ENCODE results near the gene FNTB.

- no peak; the same call in 1 of the 2 replicates for TF ChIP-seq CTCF (conservative IDR thresholded peaks at IDR 0.05)
- TF ChIP-seq ZFX (IDR thresholded peaks at IDR 0.05) = no peak
Measured at GRCh38 chr14:64971943-64972791, 14.5 kb upstream of the FNTB start, which contains the start of gene RAB15.
